GM21717 (cell line): ENCODE data around the gene TRAFD1.
"Not testable (repeated sequence)": the region's sequence is repeated elsewhere in the genome, so short reads cannot be mapped to it uniquely, and the experiment has no call there.

ENCODE experiments used
- ATAC-seq: cut with Tn5 transposase; IDR thresholded peaks from one replicate; pipeline ENCODE4 v1.9.1; 2021; ENCODE audit warnings: mild to moderate bottlenecking, moderate library complexity; ENCODE audit not compliant: unreplicated experiment

Gene TRAFD1

DNA sequence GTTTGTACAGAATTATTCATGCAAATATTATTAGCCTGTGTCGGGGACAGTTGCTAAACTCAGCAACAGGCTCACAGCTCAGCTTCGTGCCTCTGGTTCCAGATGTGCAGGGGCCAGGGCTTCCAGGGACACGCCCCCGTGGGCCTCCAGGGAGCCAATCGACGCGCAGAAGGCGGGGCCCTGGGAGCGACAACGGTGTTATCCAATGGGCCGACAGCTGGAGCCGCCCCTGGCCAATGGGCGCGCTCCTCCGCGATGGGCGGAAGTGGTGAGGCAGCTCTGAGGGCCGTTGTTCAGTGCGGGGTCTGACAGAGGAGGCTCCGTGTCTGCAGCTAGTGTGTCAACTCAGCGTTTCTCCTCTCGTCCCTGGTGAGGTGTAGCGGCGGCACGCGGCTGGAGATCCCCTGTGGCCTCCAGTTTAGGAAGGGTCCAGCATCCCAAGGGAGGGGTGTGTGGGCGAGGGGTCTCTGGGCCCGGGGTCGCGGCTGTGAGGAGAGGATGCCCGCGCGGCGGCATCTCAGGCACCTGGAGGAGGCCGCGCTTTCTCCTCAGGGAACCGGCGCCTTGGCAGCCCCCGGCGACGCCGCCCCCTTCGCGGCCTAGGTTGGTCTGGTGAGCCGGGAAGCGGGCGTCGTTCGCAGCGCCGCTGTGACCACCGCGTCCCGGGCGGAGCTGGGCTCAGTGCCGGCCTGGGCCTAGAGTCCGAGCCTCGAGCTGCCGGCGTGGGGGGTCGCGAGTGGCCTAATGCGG, at the start of gene TRAFD1:
TRAFD1 (plus strand) TSS at position 311 of the 750 bp plus-strand sequence. CDS start 4,963 bp downstream, outside the sequence.
- peak; percentile 90 for ATAC-seq

DNA sequence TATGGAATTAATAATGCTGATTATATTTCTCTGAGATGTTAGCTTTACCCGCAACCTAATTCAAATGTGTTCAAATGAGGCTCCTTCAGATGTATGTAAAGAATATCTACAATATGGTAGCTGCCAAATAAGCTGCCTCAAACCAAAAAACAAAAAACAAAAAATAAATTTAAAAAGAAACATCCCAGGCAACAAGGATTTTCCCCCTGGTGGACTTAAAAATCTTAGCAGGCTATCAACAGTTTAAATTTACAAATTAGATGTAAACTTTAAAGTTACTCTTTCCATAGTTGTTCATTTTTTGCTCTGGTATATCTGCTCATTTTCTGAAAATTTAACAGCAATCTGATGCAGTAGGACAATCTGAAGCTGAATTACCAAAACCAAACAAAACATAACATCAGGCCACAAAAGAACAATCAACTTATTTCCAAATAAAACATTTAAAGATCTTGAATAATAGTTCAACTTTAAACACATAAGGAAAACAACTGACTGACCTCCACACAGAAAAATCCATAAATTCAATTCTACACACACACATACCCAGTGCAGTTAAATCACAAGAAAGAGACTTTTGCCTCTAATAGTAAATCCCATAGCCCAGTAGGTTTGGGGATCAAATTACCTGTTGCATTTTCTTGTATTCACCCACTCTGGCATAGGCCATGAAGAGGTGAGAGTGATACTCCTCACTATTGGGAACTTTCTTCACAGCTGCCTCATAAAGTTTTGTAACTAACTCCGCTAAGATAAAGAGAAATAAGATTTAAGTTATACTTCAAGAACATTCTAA, 38.1 kb upstream of the TRAFD1 start:
- no peak for ATAC-seq

DNA sequence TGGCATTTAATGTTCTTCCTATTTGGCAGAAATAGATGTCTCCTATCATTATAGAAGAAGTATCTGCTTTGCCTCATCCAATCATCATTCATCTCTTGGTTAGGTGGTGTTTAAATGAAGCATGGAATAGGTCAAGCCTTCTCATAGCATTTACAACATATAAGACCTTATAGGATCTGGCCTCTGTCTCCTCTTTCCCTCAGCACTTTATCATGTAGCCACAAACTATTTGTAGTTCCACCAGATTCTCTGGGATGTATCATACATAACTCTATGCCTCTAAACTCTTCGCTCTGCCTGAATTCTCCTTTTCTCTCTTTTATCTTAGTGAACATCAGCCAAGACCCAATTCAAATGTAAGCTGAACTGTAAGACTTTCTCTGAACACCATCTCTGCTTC, 37.5 kb upstream of the TRAFD1 start:
- ATAC-seq = no peak

DNA sequence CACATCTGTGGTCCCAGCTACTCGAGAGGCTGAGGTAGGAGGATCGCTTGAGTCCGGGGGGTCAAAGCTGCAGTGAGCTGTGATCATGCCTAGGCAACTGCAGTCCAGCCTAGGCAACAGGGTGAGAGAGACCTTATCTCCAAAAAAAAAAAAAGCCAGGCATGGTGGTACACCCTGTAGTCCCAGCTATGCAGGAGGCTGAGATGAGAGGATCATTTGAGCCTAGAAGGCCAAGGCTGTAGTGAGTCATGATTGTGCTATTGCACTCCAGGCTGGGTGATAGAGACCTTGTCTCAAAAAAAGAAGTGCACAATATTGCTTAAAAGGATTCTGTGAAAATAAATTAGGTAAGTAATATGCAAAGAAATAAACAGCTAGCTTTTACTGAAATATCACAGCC, 33.8 kb upstream of the TRAFD1 start:
- ATAC-seq = no peak

DNA sequence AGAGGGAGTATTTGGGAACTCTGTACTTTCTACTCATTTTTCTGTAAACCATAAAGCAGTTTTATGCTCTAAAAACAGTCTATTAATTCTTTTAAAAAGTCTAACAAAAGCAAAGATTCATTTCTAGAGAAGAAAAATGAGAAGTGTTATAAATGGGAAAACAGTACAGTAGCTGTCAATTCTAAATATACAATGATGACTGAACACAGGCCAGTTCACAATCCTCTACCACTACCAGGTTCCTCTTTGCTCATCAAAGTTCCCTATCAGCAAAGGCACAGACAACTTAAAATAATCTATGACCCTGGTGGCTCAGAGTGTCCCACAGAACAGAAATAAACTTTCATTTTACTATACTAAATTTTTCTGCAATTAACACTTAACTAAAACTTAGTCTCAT, 29.3 kb upstream of the TRAFD1 start:
- ATAC-seq = peak; percentile 79

- ATAC-seq = peak; percentile 36
Observed at GRCh38 chr12:112096667-112097066, 28.7 kb upstream of the TRAFD1 start.

- ATAC-seq = no peak
Observed at GRCh38 chr12:112097641-112098040, 27.7 kb upstream of the TRAFD1 start.

DNA sequence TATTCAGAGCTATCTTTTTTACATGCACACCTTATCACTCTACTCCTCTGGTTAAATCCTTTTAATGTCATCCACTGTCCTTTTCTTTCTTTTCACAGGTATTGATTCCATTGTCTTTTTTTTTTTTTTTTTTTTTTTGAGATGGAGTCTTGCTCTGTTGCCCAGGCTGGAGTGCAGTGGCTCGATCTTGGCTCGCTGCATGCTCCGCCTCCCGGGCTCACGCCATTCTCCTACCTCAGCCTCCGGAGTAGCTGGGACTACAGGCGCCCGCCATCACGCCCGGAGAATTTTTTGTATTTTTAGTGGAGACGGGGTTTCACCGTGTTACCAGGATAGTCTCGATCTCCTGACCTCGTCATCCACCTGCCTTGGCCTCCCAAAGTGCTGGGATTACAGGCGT, 24.9 kb upstream of the TRAFD1 start:
- ATAC-seq = not testable (repeated sequence)

DNA sequence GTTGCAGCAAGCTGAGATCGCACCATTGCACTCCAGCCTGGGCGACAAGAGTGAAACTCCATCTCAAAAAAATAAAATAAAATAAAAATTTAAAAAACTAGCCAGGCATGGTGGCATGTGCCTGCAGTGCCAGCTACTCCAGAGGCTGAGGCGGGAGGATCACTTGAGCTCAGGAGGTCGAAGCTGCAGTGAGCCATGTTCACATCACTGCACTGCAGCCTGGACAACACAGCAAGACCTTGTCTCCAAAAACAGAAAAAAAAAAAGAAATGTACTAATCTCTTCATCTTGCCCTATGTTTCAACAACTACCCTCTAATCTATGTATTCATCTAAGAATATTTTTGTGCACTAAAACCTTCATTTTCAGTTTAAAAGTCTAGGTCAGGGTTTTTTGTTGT, 23.2 kb upstream of the TRAFD1 start:
- no peak for ATAC-seq

GRCh38 chr12:112102746-112103145, 22.6 kb upstream of the TRAFD1 start:
- ATAC-seq = not testable (repeated sequence)

GRCh38 chr12:112103758-112104503, 21.4 kb upstream of the TRAFD1 start:
- ATAC-seq = no peak

- no peak for ATAC-seq
Observed at GRCh38 chr12:112105891-112106290, 19.5 kb upstream of the TRAFD1 start.

DNA sequence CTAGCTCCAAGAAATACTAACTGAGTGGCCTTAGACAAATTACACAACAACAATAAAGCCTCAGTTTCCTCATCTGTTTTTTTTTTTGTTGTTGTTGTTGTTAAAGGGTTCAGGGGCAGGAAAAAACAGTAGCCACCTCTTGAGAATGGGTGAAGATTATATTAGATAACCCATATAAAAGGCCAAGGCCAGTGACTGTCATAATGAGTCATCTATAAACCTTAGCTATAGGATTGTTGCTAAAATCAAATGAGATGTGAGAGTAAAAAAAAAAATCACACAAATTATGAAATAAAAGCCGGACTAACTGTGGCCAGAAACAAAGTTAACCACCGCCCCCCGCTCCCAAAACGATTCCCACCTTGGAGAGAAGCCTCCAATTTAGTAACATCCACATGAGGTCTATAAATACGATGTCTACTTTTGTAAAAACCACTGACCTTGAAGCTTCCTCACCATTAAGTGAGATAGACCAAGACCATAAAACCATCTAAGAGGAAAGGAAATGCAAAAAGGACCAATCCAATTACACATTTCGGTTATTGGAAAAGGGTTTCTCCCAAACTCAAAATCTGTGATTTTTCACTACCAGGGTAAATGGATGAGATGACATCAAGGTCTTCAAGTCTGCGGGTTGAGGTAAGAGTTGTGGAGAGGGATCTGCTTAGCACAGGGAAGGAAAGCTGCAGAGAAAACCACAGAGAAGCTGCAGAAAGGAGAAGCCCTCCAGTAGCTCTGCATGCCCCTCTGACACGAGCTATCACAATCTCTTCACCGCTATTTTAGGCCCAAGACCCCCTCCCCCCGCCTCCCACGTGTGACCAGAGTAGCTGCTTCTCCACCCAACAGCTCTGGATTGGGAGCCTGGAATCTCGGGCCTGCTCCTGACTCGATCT, 17.8 kb upstream of the TRAFD1 start:
- peak; percentile 3 for ATAC-seq

- peak; percentile 66 for ATAC-seq
Observed at GRCh38 chr12:112108202-112109079, 16.9 kb upstream of the TRAFD1 start, which contains the start of gene NAA25. NAA25 (minus strand) TSS chr12:112108783; CDS start chr12:112108773, 10 bp downstream.

GRCh38 chr12:112110787-112111662, 14.3 kb upstream of the TRAFD1 start:
- not testable (repeated sequence) for ATAC-seq

DNA sequence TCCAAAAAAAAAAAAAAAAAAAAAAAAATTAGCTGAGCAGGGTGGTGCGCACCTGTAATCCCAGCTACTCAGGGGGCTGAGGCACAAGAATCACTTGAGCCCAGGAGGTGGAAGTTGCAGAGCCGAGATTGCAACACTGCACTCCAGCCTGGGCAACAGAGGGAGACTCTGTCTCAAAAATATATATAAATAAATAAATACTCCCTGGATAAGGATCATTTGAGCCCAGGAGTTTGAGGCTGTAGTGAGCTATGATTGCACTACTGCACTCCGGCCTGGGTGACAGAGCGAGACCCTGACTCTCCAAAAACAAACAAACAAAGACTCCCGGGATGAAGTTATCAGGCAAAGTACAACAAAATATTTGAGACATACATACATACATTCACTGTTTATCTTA, 13.4 kb upstream of the TRAFD1 start:
- ATAC-seq = no peak

DNA sequence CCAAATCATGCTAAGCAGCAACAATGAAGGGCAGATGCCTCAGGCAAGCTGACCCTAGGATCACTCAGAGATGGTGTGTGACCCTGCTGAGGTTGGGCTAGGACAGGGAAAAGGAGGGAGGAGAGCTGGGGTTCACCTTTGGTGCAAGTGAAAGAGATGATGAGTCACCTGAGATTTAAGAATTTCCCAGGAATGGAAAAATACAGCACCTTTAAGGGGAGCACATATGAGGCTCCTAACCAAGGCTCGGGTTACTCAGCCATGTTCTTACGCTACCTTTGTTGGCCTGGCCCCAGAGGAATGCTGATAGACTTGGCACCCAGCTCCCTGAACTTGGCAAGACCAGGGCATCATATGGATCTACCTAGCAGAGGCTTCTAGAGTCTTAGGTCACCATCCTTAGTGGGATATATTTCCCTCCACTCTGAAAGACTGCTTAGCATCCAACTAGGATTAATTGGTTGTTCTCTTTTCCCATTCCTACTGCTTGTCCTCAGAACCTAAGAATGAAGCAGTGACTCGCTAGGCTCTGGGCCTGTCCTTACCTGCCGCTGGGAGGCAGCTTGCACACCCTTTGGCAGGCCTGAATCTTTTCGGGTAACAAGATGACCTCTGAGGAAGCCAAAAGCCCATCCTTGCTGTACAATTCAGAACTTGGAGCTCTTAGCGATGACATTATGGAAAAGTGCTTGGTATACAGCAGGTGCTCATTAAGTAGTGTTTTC, 12.8 kb upstream of the TRAFD1 start:
- no peak for ATAC-seq
